HG02885 (cell line): Measurements from ENCODE around the gene KRTAP10-1.
"Not testable (repeated sequence)": the region's sequence is repeated elsewhere in the genome, so short reads cannot be mapped to it uniquely, and the experiment has no call there.

ENCODE experiments used
- ATAC-seq: cut with Tn5 transposase; IDR thresholded peaks from one replicate; pipeline ENCODE4 v1.9.1; 2021; ENCODE audit warnings: mild to moderate bottlenecking; ENCODE audit not compliant: unreplicated experiment, poor library complexity

KRTAP10-1 gene

GRCh38 chr21:44507673-44508425, 32.1 kb downstream of the KRTAP10-1 start:
- ATAC-seq: no peak

- ATAC-seq: no peak
These were observed 33.4 kb downstream of the KRTAP10-1 start for GRCh38 chr21:44506279-44507255.

- no peak for ATAC-seq
These were observed 34.2 kb downstream of the KRTAP10-1 start for GRCh38 chr21:44505673-44506278.

GRCh38 chr21:44503901-44504399, 36.0 kb downstream of the KRTAP10-1 start:
- ATAC-seq: no peak

GRCh38 chr21:44503006-44503889, 36.7 kb downstream of the KRTAP10-1 start:
- ATAC-seq: not testable (repeated sequence)

GRCh38 chr21:44502171-44502958, 37.6 kb downstream of the KRTAP10-1 start:
- ATAC-seq: no peak

GRCh38 chr21:44500111-44500510, 39.9 kb downstream of the KRTAP10-1 start:
- ATAC-seq: no peak

- ATAC-seq: no peak
These were observed 40.4 kb downstream of the KRTAP10-1 start for GRCh38 chr21:44499631-44500030.

GRCh38 chr21:44499211-44499560, 40.8 kb downstream of the KRTAP10-1 start:
- ATAC-seq: no peak

GRCh38 chr21:44498280-44499210, 41.5 kb downstream of the KRTAP10-1 start:
- no peak for ATAC-seq

- ATAC-seq: no peak
These were observed 42.3 kb downstream of the KRTAP10-1 start for GRCh38 chr21:44497703-44498126.

- no peak for ATAC-seq
These were observed 43.1 kb downstream of the KRTAP10-1 start for GRCh38 chr21:44496564-44497550.

GRCh38 chr21:44495611-44496563, 44.1 kb downstream of the KRTAP10-1 start:
- ATAC-seq: no peak

- no peak for ATAC-seq
These were observed 45.0 kb downstream of the KRTAP10-1 start for GRCh38 chr21:44494956-44495355.

- no peak for ATAC-seq
These were observed 45.6 kb downstream of the KRTAP10-1 start for GRCh38 chr21:44494418-44494817.
